K562 (cell line): ENCODE results near the gene ZNF566. TPM values are rescaled to one million over a fixed set of nuclear protein-coding genes. Genes with fewer than 3 reads are reported as not detected.

Experiments
- BCLAF1 ChIP-seq, 2 experiments: fragments of 450-650 bp in 1 of 2; IDR thresholded peaks; 2 replicates each; pipeline ENCODE4 v1.6.1; 2011 to 2017; ENCODE audit warnings: low read depth in 2 of 2, antibody characterized with exemption in 1 of 2, borderline replicate concordance in 1 of 2, low read length in 1 of 2, mild to moderate bottlenecking in 1 of 2, mixed read lengths in 1 of 2; ENCODE audit not compliant: control insufficient read depth in 1 of 2
- CHD7 ChIP-seq: fragments of 200-600 bp; sonication (generic); IDR thresholded peaks from one replicate; pipeline ENCODE4 v1.6.1; 2012; ENCODE audit warnings: mild to moderate bottlenecking, low read depth, low read length, inconsistent platforms
- HBP1 ChIP-seq: fragments of 450-650 bp; formaldehyde crosslinking; IDR thresholded peaks from 2 replicates; pipeline ENCODE4 v1.4.0; 2022; ENCODE audit warnings: missing genetic modification characterization
- LARP7 ChIP-seq: fragments of 450-650 bp; IDR thresholded peaks from 2 replicates; pipeline ENCODE4 v1.6.1; 2016
- ZFP91 ChIP-seq: sonication (generic); formaldehyde crosslinking; IDR thresholded peaks from 2 replicates; pipeline ENCODE4 v1.8.0; 2022; ENCODE audit warnings: mild to moderate bottlenecking, missing genetic modification reagents
- polyA plus RNA-seq, 8 experiments: library from polyadenylated mRNA; depleted of rRNA in 4 of 8; stranded (reverse) in 5 of 8; unstranded in 3 of 8; fragments of >200 nt; fragmentation: Nextera tagmentation in 2 of 8; fragmentation: Illumina TruSeq in 1 of 8; extraction: Ambion mirVana in 2 of 8; extraction: Trizol in 1 of 8; gene quantifications; 2 replicates each; pipeline versions ENCODE4 v1.2.1 to v1.2.3, GENCODE V29; 2011 to 2014; ENCODE audit warnings: inconsistent platforms in 1 of 8, missing spikeins in 1 of 8
- total RNA-seq, 7 experiments: library from RNA; depleted of rRNA in 6 of 7; stranded (reverse); fragments of >200 nt in 6 of 7; fragmentation: Illumina TruSeq in 2 of 7; extraction: Trizol in 2 of 7; gene quantifications; 2 replicates each; pipeline versions ENCODE4 v1.2.1 to v1.2.3, GENCODE V29; 2011 to 2021; ENCODE audit warnings: low replicate concordance in 1 of 7

ZNF566 gene
- total and polyA plus RNA-seq, 9 of the 15 experiments (the other 6 are each of a cell fraction or from before 2014, with no cell fraction given), result 5.5 to 11.4 (median 9.7) TPM

GRCh38 chr19:36528921-36529518 lies 39.7 kb upstream of the ZNF566 start (continued):
- TF ChIP-seq CHD7 (no peak), ZFP91 (CRISPR knock-in tag) (0 out of 2 replicates have a peak, but pooled peaks have one; percentile 58), LARP7 (peak; percentile 88; the same call in 1 of the 2 replicates), BCLAF1 (IDR thresholded peaks at IDR 0.05; ENCODE audit: borderline replicate concordance in 1 of 2, control insufficient read depth in 1 of 2, low read depth in 2 of 2, low read length in 1 of 2) (no peak), HBP1 (peak; percentile 87)
